UCSD-AML1 (cell line): ENCODE results near the gene TMPRSS2.

Experiments
- DNase-seq: peaks from one replicate; lab custom pipeline; 2025; ENCODE audit not compliant: unreplicated experiment; lab: John Stamatoyannopoulos, UW

The TMPRSS2 gene

GRCh38 chr21:41451753-41452676 lies 55.9 kb downstream of the TMPRSS2 start:
- no peak for DNase-seq

GRCh38 chr21:41449613-41450012 lies 58.3 kb downstream of the TMPRSS2 start:
- no peak for DNase-seq

GRCh38 chr21:41447356-41447755 lies 60.6 kb downstream of the TMPRSS2 start:
- DNase-seq: no peak

GRCh38 chr21:41446586-41446985 lies 61.4 kb downstream of the TMPRSS2 start:
- DNase-seq: no peak

- no peak for DNase-seq
Observed at GRCh38 chr21:41445465-41445862, 62.5 kb downstream of the TMPRSS2 start.

GRCh38 chr21:41444703-41445464 lies 63.1 kb downstream of the TMPRSS2 start:
- DNase-seq: no peak

- DNase-seq: no peak
Observed at GRCh38 chr21:41443562-41443961, 64.4 kb downstream of the TMPRSS2 start.

- no peak for DNase-seq
Observed at GRCh38 chr21:41442481-41443186, 65.3 kb downstream of the TMPRSS2 start.

GRCh38 chr21:41441546-41441945 lies 66.4 kb downstream of the TMPRSS2 start:
- no peak for DNase-seq

GRCh38 chr21:41439248-41439647 lies 68.7 kb downstream of the TMPRSS2 start:
- no peak for DNase-seq

- DNase-seq: no peak
Observed at GRCh38 chr21:41438425-41439113, 69.4 kb downstream of the TMPRSS2 start.

- no peak for DNase-seq
Observed at GRCh38 chr21:41437729-41438128, 70.2 kb downstream of the TMPRSS2 start.

GRCh38 chr21:41435706-41436105 lies 72.3 kb downstream of the TMPRSS2 start:
- no peak for DNase-seq

GRCh38 chr21:41433566-41433965 lies 74.4 kb downstream of the TMPRSS2 start:
- DNase-seq: no peak

GRCh38 chr21:41432562-41433460 lies 75.1 kb downstream of the TMPRSS2 start:
- no peak for DNase-seq

GRCh38 chr21:41431788-41432548 lies 76.0 kb downstream of the TMPRSS2 start:
- no peak for DNase-seq

- DNase-seq: no peak
Observed at GRCh38 chr21:41429925-41430491, 78.0 kb downstream of the TMPRSS2 start.

- DNase-seq: no peak
Observed at GRCh38 chr21:41429305-41429704, 78.7 kb downstream of the TMPRSS2 start.

GRCh38 chr21:41428847-41429246 lies 79.1 kb downstream of the TMPRSS2 start:
- DNase-seq: no peak
